Activated T-cell treated with anti-CD3 and anti-CD28 coated beads for 24 hours (primary cell): Measurements from ENCODE around the gene KIF3C.
"Not testable (repeated sequence)": the region's sequence is repeated elsewhere in the genome, so short reads cannot be mapped to it uniquely, and the experiment has no call there.

Experiments
- DNase-seq: peaks from one replicate; pipeline ENCODE4 v3.0.0-alpha.2; 2020; ENCODE audit warnings: low read depth

Gene KIF3C

DNA sequence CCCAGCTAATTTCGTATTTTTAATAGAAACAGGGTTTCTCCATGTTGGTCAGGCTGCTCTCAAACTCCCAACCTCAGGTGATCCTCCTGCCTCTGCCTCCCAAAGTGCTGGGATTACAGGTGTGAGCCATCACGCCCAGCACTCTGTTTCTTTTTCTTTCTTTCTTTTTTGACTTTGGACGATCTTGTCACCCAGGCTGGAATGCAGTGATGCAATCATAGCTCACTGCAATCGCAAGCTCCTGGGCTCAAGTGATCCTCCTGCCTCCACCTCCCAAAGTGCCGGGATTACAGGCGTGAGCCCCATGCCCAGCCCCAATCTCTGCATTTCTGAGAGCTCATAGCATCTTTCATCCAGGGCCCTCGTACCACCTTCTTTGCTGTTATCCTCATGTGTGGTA is 17.1 kb upstream of the KIF3C start:
- DNase-seq, result not testable (repeated sequence)

DNA sequence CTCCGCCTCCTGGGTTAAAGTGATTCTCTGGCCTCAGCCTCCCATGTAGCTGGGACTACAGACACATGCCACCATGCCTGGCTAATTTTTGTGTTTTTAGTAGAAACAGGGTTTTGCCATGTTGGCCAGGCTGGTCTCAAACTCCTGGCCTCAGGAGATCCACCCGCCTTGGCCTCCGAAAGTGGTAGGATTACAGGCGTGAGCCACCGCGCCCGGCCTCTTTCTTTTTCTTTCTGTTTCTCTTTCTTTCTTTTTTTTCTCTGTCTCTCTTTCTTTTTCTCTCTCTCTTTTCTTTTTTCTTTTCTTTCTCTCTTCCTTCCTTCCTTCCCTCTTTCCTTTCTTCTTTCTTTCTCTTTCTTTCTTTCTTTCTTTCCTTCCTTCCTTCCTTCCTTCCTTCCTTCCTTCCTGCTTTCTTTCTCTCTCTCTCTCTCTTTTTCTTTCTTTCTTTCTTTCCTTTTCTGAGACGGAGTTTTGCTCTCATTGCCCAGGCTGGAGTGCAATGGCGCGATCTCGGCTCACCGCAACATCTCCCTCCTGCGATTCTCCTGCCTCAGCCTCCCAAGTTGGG is 16.6 kb upstream of the KIF3C start:
- DNase-seq, result not testable (repeated sequence)

DNA sequence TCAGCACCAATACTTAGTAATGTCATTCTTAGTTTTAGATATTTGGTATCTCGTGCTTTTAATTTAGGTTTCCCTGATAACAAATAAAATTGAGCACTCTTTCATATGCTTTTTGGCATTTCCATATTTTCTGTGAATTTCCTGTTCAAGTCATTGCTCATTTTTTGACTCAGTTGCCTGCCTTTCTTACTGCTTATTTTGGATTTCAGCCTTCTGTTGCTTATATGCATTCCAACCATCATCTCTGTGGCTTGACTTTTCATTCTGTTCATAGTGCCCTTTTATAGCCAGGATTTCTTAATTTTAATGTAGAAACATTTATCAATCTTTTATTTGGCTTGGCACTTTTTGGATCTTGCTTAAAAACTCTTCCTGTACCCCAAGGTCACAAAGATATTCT is 14.5 kb upstream of the KIF3C start:
- no peak for DNase-seq

DNA sequence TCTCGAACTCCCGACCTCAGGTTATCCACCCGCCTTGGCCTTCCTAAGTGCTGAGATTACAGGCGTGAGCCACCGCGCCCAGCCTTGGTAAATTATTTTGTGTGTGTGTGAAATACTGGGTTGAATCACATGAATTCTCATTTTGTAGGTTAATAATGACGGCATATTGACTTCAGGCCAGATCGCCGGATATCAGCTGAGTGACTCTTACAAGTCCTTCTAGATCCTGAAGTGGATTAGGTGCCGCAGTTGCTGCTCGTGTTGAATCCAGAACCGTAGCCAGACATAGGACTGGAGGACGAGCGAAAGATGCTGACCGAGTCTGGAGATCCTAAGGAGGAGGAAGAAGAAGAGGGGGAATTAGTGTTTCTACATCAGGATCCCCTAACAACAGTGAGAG is 12.2 kb upstream of the KIF3C start:
- DNase-seq, result no peak

DNA sequence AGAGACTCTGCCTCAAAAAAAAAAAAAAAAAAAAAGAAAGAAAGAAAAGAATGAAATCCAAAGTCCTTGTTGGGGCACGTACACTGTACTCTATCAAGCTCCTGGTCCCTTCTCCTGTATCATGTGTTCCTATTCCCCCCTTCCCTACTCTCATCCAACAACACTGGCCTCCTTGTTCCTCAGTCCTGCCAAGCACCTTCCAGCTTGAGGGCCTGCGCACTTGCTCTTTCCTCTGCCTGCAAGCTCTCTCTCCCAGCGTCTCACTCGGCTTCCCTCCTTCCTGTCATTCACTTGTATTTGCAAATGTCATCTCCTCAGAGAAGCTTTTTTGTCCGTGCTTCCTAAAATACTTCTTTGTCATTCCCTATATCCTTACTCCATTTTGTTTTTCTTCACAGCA is 10.8 kb upstream of the KIF3C start:
- DNase-seq, result no peak

DNA sequence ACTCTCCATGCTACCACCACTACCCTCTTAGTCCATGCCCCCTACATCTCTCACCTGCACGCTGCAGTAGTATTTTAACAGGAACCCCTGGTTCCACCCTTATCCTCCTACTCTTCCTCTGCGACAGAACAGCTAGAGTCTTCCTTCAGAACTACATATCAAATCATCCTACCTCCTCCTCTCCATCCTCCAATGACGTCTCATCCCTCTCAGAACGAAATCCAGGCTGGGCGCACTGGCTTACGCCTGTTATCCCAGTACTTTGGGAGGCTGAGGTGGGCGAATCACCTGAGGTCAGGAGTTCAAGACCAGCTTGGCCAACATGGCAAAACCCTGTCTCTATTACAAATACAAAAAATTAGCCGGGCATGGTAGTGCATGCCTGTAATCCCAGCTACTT is 10.3 kb upstream of the KIF3C start:
- DNase-seq, result no peak

DNA sequence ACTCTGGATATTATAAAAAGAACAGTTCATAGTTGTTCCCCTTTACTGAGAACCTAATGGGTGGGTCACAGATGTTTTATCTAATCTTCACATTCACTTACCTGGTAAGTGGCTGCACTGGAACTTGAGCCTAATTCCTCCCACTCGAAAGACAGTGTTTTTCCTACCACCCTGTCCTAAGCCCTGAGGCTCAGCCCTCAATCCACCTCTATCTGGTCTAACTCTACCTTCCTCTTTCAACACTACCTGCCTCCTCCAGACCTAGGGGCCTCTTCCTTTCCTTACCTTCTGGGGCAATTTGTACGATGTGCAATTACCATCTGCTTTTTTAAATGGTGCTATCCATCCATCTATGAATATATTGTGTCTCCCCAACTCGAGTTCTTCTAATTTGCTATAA is 9.7 kb upstream of the KIF3C start:
- no peak for DNase-seq

DNA sequence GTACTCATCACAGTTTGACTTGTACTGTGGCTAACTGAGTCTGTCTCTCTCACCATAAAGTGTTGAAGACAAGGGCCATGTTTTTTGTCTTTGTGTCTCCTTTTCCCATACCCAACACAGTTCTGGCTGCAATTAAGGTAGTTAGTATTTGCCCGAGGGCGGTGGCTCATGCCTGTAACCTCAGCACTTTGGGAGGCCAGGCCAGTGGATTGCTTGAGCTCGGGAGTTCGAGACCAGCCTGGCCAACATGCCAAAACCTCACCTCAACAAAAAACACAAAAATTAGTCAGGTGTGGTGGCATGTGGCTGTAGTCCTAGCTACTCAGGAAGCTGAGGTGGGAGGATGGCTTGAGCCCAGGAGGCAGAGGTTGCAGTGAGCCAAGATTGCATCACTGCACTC is 6.9 kb upstream of the KIF3C start:
- DNase-seq, result no peak

DNA sequence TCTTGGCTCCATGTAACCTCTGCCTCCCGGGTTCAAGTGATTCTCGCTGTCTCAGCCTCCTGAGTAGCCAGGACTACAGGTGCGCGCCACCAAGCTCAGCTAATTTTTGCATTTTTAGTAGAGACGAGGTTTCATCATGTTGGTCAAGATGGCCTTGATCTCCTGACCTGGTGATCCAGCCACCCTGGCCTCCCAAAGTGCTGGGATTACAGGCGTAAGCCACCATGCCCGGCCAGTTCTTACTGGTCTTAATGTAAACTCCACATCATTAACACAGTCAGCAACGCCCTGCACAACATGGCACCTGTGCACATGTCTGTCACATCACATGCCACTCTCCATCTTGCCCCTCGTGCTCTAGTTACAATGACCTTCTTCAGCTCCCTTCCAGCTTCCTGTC is 5.8 kb upstream of the KIF3C start:
- no peak for DNase-seq

DNA sequence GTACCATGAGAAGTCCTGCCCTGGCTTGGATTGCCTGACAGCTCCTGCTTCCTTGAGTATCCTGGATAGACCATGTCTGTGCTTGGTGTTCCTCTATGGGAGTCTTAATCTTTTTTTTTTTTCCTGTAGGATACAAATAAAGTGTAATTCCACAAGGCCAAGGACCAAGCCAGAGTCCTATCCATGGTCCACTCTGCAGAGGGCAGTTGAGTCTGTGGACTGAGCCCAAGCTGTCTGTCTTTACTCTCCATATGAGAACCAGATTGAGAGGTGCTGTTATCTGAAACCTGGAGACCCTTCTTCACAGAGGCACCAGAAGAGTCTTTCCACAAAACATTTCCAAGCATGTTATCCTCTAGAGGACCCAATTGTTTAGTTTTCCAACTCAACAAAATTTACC is 1.4 kb upstream of the KIF3C start:
- no peak for DNase-seq

DNA sequence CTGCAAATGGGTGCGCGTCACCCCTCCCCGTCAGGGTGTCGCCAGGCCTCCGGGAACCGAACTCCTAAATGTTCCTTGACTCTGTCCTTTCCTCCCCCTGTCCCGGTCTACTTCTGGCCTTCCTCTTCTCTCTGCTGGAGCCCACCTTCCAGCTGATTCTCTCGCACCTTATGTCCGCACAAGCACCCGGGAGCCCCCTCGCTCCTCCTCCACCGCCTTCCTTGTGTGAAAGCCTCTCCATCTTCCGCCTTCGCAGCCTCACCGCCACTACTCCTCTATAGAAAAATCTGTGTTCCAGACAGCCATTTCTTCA is 627 bp upstream of the KIF3C start:
- DNase-seq, result no peak

DNA sequence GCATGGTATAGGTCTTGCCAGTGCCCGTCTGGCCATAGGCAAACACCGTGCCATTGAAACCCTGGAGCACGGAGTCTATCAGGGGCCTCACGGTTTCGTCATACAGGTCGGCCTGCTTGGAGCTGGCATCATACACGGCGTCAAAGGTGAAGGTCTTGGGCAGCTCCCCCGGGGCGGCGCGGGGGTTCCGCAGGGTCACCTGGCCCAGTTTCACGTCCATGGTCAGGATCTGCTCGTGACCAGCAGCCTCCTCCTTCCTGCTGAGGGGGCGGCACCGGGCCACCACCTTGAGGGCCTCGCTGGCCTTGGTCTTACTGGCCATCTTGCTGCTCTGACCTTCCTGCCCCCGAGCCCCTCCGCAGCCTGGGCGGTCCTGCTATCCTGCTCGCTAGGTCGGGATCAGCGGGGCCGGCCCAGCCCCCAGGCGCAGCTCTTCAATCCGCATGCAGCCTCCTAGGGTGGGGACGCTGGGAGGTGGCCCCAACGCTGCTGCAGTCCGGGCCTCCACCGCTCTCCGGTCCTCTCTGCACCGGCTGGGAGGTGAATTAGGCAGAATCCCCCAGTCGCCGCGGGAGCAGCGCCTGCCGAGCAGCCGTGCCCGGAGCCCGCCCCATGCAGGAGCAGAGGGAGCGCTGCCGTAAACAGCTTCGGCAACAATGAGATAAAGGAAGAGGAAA is 563 bp downstream of the KIF3C start:
- DNase-seq, result no peak

DNA sequence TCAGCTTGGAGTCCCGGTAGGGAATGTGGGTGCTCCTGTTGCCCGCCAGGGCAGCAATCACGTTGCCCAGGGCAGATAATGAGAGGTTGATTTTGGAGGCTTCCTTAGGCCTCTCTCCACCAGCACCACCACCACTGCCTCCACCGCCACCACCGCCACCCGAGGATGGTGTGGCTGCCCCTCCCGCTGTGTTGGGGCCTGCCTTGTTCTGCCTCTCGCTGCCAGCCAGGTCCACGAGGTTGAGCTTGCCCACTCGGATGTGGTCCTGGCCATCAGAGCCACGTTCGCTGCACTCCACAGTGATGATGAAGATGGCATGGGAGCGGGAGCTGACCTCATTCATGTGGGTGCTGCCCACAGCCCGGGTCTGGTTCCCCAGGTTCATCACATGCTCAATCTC is 1.3 kb downstream of the KIF3C start:
- DNase-seq, result no peak

DNA sequence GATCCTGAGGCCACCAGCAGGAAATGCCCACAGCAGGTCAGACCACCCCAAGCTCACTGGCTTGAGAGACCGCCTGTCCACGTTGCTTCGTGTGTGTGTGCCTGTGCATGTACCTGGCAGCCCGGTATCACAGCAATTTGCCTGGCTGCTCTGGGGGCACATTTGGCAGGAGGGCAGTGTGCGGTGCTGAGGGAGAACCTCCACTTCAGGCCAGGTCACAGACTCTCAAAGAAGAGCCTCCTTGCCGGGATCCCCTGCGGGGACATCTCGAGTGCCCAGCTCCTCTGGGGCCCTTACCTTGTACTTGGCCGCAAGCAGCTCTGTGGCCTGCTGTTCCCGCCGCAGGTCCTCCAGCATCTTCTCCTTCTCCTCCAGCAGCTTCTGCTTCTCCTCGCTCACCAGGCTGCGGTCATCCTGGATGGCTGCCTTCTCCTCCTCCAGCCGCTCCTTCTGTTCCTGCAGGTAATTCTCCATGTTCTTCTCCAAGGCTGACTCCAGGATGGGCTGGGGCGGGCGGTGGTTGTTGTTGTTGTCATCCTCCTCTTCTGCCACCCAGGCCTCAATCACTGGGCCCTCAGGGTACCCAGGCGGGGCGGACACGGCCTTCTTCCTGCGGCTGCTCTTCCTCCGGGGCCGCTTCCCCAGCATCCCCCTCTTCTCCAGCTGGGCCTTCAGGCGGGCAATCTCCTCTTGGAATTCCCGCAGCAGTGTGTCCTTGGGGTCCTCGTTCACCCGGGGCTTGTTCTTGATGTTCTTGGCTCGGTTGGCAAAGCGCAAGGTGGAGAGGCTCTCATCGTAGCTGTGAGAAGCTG is 2.0 kb downstream of the KIF3C start:
- no peak for DNase-seq

DNA sequence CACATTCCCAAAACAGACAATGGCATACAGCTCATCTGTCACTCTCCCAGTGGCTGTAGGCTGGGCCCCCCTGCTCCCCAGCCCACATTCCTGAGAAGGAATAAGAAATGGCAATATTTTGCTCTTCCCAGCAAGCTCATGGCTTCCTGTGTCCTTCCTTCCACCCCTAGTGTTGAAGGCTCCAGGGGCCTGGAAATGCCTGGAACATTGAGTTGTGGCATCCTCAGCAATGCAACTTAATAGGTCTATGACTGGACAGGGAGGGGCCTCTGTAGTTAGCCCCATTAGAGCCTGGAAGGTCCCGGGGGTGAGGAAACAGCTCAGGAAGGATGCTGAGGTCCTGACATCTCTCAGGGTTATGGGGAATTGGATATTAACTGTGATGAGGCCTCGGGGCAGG is 3.3 kb downstream of the KIF3C start:
- no peak for DNase-seq

DNA sequence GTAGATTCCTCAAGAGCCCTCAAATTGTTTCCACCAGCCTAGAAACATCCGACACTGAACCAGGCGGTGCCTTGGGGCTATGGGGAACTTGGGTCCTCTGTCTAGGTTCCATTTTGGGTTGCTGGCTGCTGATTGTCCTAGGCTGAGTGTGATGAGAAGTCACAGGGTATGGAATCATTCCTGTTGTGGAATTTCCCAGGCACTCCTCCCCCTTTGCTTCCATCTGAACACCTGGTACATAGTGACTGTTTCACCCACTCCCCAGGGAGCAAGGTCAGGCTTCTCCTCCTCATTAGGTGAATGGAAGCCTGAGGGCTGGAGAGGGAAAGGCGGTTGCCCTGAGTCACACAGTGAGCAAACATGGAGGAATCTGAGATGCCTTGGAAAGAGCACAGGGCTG is 4.5 kb downstream of the KIF3C start:
- DNase-seq, result no peak

DNA sequence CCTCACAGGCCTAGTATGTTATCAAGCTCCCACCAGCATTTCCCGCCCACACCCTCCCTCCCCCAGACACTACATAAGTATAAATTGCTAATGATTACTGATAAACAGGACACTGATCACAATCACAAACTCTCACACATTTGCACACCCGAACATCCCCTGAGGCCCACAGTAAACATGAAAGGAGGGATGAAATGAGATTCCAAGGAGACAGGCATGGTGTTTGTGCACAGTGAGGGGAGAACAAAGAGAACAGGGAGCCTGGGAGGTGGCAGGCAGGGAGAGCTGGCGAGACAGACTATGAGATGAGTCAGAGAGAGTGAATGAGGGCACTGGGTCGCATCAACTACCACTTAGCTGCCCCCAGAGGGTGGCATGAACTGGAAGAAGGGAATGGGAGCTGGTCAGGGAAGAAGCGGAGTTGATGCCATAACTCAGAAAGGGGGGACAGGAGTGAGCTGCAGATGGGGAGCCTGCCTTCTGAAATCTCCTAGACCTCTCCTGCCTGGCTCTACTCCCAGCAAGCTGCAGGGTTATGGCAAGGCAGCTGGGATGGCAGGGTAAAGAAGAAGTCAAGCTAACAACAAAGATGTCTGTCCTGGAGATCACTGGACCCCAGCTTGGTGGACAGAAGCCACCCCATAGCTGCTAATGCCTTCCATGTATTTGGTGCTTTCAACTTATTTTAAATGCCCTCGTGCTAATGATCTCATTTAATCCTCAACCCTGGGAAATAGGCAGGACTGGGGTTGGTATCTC is 5.1 kb downstream of the KIF3C start:
- no peak for DNase-seq

DNA sequence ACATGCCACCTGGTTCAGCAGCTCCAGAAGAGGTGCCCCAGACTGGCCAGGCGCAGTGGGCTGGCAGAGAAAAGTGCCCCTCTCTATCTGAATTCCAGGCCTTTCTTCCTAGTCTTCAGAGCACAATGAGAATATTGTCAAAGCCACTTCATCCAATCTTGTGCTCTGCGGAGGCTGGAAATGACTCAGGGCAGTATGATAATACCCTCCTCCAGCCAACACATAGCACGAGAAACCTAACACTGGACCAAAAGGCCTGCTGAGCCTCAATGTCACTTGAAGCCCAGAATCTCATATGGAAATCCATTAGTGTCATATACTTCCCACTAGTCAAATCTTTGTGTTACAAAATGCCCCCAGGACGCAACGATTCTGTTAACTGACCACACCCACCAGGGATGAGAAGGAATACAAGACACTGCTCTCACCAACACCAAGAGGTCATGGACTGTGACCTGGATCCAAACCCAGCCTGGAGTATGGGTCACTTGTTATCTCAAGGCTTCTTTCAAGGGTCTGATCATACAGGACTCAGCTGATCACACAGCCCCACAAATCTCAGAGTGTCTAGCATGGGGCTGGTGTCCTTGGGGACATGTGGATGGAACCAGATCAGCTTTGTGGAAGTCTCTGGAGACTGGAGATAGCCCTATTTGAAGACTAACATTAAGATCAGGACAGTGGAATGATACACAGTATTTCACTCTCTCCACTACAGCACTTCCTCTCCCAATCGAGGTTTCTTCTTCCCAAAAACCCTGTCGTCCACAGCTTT is 10.1 kb downstream of the KIF3C start:
- DNase-seq, result no peak

DNA sequence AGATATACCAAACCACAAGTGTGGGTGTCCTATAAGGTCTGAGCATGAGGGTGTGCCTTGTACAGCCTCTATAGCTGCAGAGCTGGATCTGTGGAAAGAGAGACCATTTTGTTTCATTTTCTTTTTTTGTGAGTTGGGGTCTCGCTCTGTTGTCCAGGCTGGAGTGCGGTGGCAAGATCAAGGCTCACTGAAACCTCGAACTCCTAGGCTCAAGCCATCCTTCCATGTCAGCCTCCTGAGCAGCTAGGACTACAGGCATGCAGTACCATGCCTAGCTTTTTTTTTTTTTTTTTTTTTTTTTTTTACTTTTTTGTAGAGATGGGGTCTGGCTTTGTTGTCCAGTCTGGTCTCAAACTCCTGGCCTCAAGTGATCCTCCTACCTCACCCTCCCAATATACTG is 10.7 kb downstream of the KIF3C start:
- DNase-seq, result no peak

DNA sequence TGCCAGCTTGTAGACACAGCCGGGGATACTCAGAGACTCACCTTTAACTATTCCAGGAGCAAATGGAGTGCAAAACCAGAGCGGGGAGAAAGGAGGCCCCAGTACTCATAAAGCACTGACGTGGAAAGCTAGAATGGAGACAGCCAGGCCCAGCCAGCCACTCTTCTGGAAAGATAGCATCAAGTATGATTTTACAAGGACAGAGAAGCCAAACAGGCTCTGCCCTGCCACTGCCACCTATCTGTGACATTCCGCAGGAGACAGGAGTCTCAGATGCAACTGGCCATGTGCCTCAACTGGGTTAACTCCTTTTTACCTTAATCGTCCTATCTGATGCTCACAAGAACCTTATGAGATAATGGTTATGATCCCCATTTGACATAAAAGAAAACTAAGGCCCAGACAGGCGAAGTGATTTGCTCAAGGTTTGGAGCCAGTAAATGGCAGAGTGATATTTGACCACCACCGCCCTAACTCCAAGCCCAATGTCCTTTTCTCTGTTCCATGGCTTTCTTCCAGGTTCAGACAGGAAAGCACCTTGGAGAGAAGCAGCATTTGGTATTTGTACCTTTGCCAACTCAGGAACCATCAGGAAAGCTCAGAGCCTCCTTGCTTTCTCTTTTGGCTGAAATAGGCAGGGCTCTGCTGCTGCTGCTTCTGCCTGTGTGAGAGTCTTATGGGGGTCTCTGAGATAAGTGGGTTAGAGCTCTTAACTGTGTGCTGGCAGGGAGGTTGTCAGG is 15.6 kb downstream of the KIF3C start:
- DNase-seq, result no peak

DNA sequence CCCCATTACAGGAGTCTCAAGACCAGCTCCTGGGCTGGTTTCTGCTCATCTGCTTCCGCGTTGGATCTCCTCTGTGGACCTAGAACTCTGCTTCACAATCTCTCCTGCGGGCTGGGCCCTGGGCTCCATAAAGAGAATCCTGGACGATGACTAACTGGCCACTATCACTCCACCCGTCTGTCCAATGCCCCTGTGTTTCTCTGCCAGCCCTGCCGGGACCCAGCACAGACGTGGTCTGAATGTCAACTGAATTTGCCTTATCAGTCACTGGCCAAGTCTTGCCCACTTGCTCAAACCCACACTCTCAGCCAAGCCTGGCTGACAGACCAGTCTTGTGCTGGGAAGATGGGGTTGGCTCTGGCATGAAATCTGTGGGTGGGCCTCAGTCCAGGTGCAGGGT is 17.4 kb downstream of the KIF3C start:
- no peak for DNase-seq

DNA sequence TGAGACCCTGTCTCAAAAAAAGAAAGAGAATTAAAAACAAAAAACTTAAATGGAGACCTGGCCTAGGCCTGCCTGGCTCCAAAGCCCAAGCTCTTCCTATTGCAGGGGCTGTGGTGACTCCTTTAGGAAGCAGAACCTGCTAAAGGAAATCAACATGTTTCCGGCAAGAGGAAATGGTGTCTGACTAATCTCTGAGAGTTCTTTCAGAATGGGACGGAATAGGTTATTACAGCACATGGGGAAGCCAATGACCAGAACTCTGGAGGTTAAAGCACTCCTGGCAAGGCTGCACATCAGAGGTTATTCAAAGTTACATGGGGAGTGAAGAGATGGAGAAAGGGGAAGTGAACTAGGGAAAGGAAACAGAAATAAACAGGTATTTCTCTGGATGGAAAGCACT is 21.4 kb downstream of the KIF3C start:
- DNase-seq, result no peak
